ENCODE results near the gene CARD11.

DNA sequence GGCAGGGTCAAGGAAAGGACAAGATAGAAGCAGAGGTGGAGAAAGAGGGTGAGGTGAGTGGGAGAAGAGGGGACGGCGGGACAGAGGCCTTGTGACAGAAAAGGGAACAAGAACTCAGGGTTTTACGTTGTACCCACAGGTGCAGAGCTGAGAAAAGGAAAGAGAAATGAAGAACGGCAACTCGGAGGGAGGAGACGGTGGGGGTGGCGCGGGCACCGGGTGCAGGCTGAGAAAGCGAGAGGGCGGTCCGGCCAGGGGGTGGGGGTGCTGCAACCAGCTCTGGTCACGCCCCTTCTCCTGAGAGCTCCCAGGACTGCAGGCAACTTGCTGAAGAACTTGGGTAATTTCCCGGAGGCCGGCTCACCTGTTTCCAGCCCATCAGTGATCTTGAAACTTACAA is 65.3 kb downstream of the CARD11 start:
- TF ChIP-seq, protein P1, sequence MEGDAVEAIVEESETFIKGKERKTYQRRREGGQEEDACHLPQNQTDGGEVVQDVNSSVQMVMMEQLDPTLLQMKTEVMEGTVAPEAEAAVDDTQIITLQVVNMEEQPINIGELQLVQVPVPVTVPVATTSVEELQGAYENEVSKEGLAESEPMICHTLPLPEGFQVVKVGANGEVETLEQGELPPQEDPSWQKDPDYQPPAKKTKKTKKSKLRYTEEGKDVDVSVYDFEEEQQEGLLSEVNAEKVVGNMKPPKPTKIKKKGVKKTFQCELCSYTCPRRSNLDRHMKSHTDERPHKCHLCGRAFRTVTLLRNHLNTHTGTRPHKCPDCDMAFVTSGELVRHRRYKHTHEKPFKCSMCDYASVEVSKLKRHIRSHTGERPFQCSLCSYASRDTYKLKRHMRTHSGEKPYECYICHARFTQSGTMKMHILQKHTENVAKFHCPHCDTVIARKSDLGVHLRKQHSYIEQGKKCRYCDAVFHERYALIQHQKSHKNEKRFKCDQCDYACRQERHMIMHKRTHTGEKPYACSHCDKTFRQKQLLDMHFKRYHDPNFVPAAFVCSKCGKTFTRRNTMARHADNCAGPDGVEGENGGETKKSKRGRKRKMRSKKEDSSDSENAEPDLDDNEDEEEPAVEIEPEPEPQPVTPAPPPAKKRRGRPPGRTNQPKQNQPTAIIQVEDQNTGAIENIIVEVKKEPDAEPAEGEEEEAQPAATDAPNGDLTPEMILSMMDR (IDR thresholded peaks at IDR 0.05): no peak
- TF ChIP-seq, protein P2, sequence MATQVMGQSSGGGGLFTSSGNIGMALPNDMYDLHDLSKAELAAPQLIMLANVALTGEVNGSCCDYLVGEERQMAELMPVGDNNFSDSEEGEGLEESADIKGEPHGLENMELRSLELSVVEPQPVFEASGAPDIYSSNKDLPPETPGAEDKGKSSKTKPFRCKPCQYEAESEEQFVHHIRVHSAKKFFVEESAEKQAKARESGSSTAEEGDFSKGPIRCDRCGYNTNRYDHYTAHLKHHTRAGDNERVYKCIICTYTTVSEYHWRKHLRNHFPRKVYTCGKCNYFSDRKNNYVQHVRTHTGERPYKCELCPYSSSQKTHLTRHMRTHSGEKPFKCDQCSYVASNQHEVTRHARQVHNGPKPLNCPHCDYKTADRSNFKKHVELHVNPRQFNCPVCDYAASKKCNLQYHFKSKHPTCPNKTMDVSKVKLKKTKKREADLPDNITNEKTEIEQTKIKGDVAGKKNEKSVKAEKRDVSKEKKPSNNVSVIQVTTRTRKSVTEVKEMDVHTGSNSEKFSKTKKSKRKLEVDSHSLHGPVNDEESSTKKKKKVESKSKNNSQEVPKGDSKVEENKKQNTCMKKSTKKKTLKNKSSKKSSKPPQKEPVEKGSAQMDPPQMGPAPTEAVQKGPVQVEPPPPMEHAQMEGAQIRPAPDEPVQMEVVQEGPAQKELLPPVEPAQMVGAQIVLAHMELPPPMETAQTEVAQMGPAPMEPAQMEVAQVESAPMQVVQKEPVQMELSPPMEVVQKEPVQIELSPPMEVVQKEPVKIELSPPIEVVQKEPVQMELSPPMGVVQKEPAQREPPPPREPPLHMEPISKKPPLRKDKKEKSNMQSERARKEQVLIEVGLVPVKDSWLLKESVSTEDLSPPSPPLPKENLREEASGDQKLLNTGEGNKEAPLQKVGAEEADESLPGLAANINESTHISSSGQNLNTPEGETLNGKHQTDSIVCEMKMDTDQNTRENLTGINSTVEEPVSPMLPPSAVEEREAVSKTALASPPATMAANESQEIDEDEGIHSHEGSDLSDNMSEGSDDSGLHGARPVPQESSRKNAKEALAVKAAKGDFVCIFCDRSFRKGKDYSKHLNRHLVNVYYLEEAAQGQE (IDR thresholded peaks at IDR 0.05; ENCODE audit: insufficient read depth in 1 of 2, low read depth in 2 of 2, low read length in 1 of 2): no peak
